CD4-positive, alpha-beta T cell treated with Interleukin-15 for 4 hours (primary cell): ENCODE measurements around the gene TNNT2.

Experiments used
- DNase-seq: peaks from one replicate; pipeline ENCODE4 v3.0.0-alpha.2; 2020; ENCODE audit warnings: low spot score

TNNT2 gene

GRCh38 chr1:201377611-201378092 lies at the start of gene TNNT2:
Gene TNNT2 (minus strand): TSS chr1:201377680. CDS start chr1:201373254, 4,426 bp downstream.
- DNase-seq = no peak

GRCh38 chr1:201426479-201427310 lies 49.2 kb upstream of the TNNT2 start:
- no peak for DNase-seq

GRCh38 chr1:201424146-201424545 lies 46.7 kb upstream of the TNNT2 start:
- DNase-seq = no peak

- DNase-seq = no peak
Measured at GRCh38 chr1:201423655-201424054, 46.2 kb upstream of the TNNT2 start.

- DNase-seq = no peak
Measured at GRCh38 chr1:201422436-201423030, 45.1 kb upstream of the TNNT2 start.

- DNase-seq = no peak
Measured at GRCh38 chr1:201422026-201422425, 44.5 kb upstream of the TNNT2 start.

GRCh38 chr1:201421041-201421440 lies 43.6 kb upstream of the TNNT2 start:
- no peak for DNase-seq

GRCh38 chr1:201420608-201421002 lies 43.1 kb upstream of the TNNT2 start:
- no peak for DNase-seq

GRCh38 chr1:201419746-201420607 lies 42.5 kb upstream of the TNNT2 start:
- DNase-seq = no peak

GRCh38 chr1:201419256-201419655 lies 41.8 kb upstream of the TNNT2 start:
- no peak for DNase-seq

- DNase-seq = no peak
Measured at GRCh38 chr1:201418461-201418860, 41.0 kb upstream of the TNNT2 start.

- DNase-seq = no peak
Measured at GRCh38 chr1:201414051-201414738, 36.7 kb upstream of the TNNT2 start.

GRCh38 chr1:201411292-201411691 lies 33.8 kb upstream of the TNNT2 start:
- no peak for DNase-seq

GRCh38 chr1:201409440-201409839 lies 32.0 kb upstream of the TNNT2 start:
- DNase-seq = no peak

GRCh38 chr1:201408834-201409200 lies 31.3 kb upstream of the TNNT2 start:
- no peak for DNase-seq

- DNase-seq = peak; percentile 47
Measured at GRCh38 chr1:201408176-201408833, 30.8 kb upstream of the TNNT2 start.

GRCh38 chr1:201406831-201407406 lies 29.4 kb upstream of the TNNT2 start:
- no peak for DNase-seq

GRCh38 chr1:201405484-201405831 lies 28.0 kb upstream of the TNNT2 start:
- DNase-seq = no peak

GRCh38 chr1:201404722-201405483 lies 27.4 kb upstream of the TNNT2 start:
- no peak for DNase-seq

GRCh38 chr1:201404055-201404454 lies 26.6 kb upstream of the TNNT2 start:
- no peak for DNase-seq
